ENCODE results near the gene LAMB2.

DNA sequence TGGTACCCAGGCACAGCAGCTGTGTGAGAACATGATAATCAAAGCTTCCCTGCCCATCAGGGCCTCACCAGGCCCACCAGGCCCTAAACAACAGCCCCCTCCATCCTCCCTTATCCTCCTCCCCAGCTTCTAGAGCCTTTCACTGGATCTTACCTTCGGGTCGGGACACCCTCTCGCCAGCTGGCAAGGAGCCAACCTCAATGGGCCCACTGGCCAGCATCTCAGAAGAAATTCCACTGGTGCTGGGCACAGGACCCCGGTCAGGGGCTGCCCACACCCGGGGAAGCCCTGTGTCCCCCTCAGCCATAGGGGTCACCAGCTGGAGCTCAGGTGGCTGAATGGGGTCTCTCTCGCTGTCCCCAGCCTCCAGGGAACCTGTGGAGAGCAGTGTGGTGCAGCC, 21.5 kb downstream of the LAMB2 start:
- TF ChIP-seq CTCF (IDR thresholded peaks at IDR 0.05; ENCODE audit: insufficient read depth, low read length) (no peak), REST (IDR thresholded peaks at IDR 0.05; ENCODE audit: insufficient replicate concordance, low read depth) (no peak), GABPA (IDR thresholded peaks at IDR 0.05; ENCODE audit: low read depth) (no peak), POLR2AphosphoS5 (IDR thresholded peaks at IDR 0.05; ENCODE audit: low read depth) (no peak), SPI1 (IDR thresholded peaks at IDR 0.05; ENCODE audit: borderline replicate concordance, low read depth) (no peak)
